GM21381 (cell line): ENCODE measurements around the gene PTPRN.
"Not testable (repeated sequence)": the region's sequence is repeated elsewhere in the genome, so short reads cannot be mapped to it uniquely, and the experiment has no call there.

Experiments used
- ATAC-seq: cut with Tn5 transposase; IDR thresholded peaks from one replicate; pipeline ENCODE4 v1.9.1; 2021; ENCODE audit warnings: mild to moderate bottlenecking, moderate library complexity; ENCODE audit not compliant: unreplicated experiment

PTPRN gene

DNA sequence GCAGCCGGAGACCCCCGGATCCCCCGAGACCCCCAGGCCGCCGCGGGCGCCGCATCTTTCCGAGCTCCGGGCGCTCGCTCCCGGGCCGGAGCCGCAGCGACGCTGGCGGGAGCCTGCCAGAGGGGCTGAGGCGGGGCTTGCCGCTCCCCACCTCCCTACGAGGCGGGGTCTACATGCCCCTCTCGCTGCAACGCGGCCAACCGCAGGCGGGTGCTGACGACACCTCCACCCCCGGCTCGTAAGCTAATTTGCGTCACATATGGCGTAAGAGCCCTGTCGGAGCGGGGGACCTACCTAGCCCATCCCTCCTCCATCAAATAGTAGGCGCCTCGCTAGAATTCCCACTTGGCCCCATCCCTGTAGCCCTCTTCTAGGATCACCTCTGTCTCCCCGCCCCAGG, at the start of gene PTPRN:
PTPRN (minus strand) TSS at position 124 of the 400 bp plus-strand sequence; CDS start at position 55, 69 bp downstream.
- no peak for ATAC-seq

DNA sequence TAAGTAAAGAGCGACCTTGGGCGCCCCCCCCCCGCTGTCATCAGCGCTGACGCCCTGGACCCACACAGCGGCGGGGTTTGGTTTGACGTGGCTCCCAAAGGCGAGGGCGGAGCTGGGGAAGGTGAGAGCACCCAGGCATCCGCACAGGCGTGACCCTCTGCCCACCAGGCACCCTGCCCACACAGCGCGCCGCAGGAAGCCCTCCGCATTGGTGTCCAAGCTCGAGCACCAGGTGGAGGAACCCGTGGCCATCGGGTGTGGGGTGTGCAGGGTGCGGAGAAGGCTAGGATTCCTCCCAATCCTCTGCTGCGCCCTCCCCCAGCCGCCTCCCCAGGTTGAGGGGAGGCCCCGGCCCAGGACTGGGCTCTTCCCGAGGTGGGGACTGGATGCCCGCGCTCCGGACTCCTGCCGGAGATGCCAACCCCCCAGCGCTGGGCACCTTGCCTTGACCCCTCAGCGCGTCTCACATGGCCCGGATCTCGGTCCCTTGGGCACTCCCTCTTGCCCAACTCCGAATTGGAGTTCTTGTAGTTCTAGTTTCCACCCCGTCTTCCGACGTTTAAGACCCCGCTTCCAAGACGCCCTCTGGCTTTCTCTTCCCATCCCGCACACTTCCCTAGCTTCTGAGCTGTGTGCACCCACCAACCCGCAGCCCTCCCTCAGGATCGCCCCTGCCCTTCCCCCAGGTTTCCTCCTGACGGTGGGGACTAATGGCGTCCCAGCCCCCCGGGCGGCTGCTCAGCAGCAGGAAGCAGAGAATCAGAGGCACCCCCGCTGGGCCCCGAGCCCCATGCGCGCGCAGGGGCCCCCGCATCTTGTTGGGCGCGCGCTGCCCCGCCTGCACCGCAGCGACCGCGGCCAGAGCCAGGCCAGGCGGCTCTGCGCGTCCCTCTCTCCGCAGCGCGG, 49.2 kb upstream of the PTPRN start:
- ATAC-seq, result no peak

DNA sequence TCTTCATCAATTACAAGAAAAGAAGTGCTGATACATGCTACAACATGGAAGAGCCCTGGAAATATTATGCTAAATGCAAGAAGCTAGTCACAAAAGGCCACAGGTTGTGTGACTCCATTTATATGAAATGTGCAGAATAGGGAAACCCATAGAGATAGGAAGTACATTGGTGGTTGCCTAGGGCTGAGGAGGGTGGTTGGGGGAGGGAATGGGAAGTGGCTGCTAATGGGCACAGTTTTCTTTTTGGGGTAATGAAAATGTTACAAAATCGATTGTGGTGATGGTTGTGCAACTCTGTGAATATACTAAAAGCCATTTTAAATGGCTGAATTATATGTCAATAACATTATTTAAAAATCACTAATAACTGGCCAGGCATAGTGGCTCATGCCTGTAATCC, 47.6 kb upstream of the PTPRN start:
- ATAC-seq, result no peak

DNA sequence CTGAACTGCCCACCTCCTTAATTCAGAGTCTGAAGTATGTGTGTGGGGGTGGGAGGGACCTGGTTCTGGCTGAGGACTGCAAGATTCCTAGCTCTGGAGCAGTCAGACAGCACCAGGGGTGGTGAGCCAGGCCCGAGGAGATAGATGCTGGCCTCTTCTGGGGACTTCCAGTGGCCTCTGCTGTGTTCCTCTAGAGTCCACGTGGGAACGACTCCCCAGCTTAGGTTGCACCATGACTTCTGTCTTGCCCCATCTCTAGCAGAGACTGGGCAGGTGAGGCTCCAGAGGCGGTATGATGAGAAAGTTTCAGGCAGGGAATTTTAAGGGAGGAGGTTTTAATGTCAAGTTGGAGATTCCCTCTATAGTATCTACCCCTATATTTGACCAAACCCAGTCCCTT, 45.4 kb upstream of the PTPRN start:
- no peak for ATAC-seq

DNA sequence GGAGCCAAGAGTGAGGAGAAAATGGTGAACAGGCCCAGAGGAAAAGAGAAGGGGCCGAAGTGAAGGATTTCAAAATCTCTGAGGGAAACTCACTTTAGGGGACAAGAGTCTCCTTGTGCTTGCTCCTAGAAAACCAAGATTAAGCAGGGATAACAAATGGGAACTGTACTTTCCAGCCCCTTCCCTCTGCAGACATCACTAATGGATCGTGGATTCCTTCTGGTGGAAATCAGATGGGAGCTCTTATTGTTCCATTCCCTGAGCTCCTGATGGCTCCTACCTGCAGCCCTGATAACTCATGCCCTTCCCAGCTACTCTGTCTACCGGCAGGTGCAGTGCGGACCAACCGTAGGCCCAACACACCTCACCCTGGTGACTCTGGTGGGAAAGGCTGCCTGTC, 43.9 kb upstream of the PTPRN start:
- ATAC-seq, result no peak

DNA sequence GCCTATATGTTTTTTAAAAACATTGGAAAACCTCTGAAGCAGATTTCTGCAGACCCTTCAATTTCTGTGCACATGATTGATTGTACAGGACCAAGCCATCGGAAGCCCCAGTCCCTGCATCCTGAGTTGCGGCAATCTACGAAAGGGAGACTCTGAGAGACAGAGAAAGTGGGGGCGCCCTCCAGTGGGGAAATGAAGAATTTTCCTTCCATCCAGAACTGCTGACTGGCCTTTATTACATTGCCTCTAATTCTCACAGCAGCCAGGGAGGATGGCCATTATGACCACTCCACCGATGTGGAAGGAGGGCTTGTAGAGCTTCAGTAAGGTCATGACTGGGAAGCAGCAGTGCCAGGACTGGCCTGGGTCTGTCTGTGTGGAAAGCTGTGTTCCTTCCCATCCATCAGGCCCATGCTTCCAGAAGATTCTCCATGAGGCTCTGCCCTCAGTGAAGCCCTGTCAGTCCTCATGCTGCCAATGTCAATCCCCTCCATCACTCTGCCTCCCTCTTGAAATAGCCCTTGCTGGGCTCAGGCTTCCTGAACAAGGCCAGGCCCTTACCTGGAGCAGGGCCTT, 43.3 kb upstream of the PTPRN start:
- no peak for ATAC-seq

DNA sequence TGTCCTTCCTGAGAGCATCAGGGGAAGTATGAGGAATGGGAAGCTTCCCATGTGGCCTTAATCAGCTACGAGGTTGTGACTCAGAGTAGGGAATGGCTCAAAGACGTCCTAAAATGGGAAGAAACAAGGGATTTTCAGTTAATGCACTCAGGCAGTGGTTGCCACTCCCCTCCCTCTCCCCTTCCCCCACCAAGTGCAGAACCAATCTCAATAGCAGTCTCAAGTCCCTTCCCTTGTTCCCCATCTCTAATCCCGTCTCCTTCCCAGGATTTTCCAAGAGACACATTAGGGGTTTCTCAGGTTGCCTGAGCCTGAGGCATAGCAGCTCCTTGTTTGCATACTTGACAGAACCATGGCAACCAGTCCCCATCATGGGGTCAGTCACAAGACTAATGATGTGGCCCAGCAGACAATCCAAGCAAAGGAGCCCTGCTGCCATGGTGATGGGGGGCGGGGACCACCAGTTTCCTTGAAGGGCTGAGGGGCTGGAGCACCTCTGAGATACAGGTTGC, 41.6 kb upstream of the PTPRN start:
- ATAC-seq, result no peak

DNA sequence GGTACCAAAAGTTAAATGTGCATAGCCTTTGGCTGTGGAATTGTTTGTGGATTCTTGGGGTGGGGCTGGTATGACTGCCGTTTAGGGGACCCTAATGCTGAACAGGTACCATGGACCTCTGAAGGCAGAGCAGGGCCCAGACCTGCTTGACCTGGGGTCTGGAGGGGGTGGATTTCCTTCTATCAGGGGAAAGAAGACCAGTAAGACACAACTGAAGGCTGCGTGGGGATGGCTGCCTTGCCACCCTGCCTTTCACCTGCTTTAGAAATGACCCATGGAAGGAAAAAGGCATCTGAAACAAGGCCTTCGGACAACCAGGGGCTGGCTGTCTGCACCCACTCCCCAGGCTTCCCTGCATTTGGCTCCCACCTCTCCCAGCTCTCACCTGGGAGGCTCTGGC, 41.0 kb upstream of the PTPRN start:
- no peak for ATAC-seq

DNA sequence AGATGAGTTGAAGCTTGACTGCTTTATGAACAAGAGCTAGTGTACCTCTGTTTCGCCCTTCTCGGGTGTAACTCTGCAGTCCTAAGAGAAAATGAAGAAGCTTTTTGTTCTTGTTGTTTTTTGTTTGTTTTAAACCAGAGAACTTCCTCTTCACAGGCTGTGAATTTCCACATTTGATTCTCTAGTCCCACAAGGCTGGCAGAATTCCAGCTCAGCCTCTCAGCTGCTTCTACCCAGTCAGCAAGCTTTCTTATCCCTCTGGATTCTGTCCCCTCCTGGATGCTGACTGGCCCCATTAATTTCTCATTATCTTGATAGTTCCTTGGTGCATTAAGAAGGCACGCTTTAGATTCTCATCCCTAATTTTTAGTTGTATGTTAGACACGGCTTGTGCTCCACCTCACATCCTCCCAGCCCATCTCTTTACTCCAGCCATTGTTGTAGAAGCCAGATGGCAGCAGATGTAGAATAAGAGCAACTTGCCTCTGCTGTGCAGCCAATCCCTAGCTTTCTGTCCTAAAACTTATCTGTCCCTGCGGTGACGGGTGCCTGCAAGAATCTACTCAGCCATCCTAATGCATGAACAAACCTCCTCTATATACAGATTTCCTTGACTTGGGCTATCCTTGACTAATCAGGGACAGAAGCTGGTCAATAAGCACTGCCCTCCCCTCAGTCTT, 35.7 kb upstream of the PTPRN start:
- no peak for ATAC-seq

DNA sequence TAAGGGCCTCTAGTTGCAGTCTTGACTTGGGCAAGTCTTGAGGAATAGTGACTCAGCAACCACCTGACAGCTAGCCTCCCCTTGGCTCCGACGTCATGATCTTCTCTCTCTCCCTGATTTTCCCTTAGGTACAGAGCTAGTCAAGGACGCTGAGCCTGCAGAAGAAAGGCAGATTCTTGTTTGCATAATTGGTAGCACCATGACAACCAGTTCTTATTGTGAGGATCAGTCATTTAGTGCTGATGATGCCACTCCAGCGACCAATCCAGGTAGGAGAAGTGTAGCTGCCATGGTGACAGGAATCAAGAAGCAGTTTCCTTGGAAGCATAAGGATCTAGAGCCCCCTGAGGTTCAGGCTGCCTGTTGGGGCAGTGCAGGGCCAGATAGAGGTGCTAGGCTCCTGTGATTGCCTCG, 26.2 kb upstream of the PTPRN start:
- no peak for ATAC-seq

DNA sequence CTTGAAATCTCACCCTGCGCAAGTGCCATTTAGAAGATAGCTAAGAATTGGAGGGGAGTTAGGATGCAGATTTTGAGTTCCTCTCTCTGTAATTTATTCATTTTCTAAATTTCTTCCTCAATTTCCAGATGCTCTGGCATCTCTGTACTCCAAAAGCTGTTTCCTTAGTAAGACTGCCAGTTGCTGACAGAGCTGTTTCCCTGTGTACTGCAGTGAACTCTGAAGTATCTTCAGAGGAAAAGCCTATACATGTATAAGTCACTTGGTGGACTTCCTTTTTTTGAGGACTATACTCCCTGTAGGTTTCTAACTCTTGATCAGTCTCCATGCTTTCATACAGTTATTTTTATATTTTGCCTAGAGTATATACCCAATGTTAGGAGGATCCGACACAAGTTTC, 24.9 kb upstream of the PTPRN start:
- ATAC-seq, result no peak

DNA sequence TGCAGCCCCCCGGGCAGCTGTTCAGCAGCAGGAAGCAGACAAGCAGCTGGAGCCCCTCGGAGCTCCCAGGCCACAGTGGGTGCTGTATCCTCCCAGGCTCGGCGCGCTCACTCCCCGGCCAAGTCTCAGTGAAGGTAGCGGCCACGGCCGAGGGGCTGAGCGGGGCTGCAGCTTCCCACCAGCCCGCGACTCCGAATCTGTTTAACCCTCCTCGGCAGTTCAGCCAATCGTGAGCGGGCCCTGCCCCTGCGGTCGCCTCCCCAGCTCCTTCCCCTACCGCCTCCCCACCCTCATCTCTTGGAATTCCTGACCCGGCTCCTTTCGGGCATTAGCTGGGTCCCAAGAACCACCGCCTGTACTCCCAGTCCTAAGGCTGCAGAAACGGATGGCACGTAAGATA, 23.3 kb upstream of the PTPRN start, which contains the start of gene RESP18:
RESP18 (minus strand) TSS at position 203 of the 400 bp plus-strand sequence.
- ATAC-seq, result no peak

DNA sequence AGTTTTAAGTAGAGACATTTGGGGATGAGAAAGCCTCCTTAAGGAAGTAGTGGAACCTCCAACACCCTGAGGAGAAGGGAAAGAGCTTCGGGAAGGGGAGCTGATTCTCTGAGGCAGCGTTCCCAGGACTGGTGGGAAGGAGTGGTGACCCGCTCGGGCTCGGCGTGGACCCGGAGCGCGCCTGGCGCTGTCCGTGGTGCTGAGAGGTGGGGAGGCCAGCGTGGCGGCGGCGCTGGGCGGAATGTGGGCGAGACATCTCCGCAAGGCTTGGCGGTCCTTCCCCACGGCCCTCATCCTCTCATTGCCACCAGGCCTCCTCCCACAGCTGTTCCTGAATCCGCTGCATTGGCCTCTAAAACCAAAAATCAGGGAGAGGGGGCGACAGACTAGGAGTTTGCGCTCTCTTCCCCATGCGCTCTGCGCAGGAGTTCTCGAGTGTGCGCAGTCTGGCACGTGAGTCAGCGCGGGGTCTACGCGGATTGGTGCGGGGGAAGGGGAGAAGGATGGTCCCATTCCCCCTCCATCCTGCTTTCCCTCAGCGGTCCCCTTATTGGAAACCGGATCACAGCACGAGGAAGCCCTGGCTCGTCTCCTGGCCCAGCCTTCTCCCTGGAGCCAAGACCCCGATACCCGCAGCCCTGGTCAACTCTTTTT, 22.5 kb upstream of the PTPRN start:
- ATAC-seq, result no peak

DNA sequence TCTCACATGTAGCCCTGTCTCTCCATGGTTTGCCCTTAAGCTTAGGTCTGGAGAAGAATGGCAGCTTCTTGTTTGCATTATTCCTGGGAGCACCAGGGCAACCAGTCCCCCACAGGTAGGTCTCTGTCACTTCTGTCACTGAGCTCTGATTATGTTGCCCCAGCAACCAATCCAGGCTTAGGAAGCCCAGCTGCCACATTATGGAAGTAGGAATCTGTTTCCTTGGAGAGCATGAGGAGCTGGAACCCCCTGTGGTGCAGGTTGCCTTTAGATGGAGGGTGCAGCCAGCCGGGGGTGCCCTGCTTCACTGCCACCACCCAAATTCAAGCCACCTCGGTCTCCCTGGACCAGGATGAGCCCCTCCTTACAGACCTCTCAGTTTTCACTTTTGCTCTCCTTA, 18.5 kb upstream of the PTPRN start:
- no peak for ATAC-seq

DNA sequence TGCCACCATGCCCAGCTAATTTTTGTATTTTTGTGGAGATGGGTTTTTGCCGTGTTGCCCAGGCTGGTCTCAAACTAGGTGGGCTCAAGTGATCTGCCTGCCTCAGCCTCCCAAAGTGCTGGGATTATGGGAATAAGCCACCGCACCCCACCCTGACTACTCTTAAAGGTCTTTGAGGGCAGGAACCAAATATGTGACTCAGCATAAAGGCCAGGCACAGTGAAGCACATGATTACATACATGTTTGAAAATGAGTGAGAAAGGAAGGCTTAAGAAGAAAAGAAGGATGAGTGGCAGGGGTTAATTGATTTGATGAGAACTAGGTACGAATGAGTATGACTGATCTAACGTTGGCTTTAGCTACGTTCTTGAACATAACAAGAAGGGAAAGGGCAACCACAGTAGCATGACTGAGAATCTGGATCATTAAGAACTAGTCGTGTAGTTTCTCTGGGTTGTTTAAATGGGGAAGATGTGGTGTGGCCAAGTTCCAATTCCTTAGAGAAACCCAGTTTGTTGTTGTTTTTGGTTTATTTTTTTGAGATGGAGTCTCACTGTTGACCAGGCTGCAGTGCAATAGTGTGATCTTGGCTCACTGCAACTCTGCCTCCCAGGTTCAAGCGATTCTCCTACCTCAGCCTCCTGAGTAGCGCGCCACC, 16.6 kb upstream of the PTPRN start:
- ATAC-seq, result no peak

DNA sequence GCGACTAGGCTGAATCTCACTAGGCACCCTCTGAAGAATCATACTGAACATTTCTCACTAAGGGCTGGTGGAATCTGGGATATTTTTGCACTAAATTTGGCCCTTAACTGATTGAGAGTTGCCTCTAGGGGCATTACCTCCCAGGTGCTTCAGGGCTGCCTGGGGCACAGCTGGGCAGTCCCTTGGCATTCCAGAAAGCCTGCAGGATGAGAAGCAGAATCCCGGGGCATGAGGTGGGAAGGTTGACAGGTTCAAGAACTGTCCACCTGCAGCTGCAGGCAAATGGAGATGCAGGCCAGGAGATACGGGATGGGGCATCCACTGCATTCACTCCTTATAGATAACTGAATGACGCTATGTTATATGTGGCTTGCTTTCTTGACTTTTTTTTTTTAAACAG, 15.9 kb upstream of the PTPRN start:
- no peak for ATAC-seq

DNA sequence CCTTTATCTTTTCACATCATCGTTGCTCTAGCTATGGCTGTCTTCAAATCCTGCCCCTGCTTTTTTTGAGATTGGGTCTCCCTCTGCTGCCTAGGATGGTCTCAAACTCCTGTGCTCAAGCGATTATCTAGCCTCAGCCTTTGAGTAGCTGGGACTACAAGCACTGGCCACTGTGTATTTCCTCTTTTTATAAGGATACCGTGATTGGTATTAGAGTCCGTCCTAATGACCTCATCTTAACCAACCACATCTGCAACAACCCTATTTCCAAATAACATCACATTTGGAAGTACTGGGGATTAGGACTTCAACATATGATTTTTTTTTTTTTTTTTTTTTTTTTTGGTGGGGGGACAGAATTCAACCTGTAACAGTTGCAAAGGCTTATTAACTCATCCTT, 14.2 kb upstream of the PTPRN start:
- no peak for ATAC-seq

DNA sequence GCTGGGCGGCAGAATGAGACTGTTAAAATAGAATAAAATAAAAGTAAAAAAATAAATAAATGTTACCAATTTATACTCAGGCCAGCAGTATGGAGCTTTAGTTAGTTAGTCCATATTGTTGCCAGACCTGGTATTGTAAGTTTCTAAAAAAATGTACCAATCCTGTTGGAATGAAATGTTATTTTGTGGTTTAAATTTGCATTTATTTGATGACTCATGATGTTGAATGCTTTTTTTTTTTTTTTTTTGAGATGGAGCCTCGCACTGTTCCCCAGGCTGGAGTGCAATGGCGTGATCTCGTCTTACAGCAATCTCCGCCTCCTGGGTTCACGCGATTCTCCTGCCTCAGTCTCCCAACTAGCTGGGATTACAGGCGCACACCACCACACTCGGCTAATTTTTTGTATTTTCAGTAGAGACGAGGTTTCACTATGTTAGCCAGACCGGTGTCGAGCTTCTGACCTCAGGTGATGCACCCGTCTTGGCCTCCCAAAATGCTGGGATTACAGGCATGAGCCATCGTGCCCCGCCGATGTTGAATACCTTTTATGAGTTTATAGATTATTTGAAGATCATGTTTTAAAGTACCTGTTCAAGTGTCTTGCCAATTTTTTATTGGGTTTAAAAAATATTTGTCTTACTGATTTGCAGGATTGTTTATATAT, 5.7 kb upstream of the PTPRN start:
- ATAC-seq, result no peak

DNA sequence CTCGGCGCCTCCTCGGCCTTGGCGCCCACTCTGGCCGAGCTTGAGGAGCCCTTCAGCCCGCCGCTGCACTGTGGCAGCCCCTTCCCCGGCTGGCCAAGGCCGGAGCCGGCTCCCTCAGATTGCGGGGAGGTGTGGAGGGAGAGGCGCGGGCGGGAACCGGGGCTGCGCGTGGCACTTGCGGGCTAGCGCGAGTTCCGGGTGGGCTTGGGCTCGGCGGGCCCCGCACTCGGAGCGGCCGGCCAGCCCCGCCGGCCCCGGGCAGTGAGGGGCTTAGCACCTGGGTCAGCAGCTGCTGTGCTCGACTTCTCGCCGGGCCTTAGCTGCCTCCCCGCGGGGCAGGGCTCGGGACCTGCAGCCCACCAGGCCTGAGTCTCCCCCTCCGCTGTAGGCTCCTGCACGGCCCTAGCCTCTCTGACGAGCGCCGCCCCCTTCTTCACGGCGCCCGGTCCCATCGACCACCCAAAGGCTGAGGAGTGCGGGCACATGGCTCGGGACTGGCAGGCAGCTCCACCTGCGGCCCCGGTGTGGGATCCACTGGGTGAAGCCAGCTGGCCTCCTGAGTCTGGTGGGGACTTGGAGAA, 3.6 kb upstream of the PTPRN start:
- ATAC-seq, result not testable (repeated sequence)
